K562 treated with DMSO at 1 percent for 24 hours (cell line): ENCODE measurements around the gene SCFD1. TPM values are rescaled to one million over a fixed set of nuclear protein-coding genes. Genes with fewer than 3 reads are reported as not detected.

Source experiments
- total RNA-seq: library from RNA; unstranded; fragments of 300-600 nt; gene quantifications from 2 replicates; pipeline ENCODE4 v1.2.3, GENCODE V29; 2022; ENCODE audit warnings: low read depth; ENCODE audit not compliant: insufficient read depth

Gene SCFD1
- 13.3 and 23.6 TPM in 2 replicates for total RNA-seq

DNA sequence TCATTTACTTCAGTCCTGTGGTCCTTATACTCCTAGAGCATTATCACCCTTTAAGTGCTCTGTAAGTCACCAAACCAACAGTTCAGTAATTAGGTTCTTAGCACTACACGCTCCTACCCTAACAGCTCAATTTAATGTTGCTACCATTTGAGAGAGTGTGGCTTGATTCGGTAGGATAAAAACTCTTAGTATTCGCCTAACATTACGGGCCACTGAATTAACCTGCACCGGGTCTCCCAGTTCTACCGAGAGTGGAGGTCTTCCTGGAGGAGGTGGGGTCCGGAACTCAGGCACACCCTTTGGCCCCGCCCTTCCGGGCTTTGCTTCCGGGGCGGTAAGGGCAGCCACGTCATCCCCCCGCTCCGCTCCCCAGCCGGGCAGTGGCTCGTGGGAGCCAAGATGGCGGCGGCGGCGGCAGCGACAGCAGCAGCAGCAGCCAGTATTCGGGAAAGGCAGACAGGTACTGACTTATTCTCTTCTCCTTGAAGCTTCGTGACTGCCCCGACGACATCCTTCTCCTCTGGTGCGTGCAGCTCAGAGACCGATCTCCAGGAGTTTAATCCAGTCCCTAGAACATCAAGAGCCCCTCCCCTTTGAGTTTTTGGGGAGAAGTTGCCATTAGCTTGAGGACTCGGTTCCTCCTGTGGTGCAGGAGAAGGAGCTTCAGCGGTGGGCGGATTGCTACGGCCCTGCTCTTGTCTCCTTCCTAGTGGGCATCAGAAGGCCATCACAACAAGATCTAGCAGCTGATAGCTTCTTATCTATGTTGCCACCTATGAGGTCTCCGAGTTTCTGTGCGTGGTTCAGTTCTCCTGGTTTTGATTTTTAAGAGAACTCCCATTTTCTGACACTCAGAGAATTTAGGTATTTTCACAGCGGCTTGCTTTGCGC lies at the start of gene SCFD1:
SCFD1 (plus strand) TSS at position 380 of the 891 bp plus-strand sequence; CDS start at position 400, 20 bp downstream.

Other genes with a start within 250 kb of the SCFD1 start
- 3.8 and 9.3 TPM in 2 replicates for gene G2E3, start 63.2 kb upstream of the SCFD1 start, total RNA-seq